Esophagus muscularis mucosa (tissue), 4 donors: ENCODE measurements around the gene PTGFRN.

Experiments used
- EP300 ChIP-seq: sonication (generic); formaldehyde crosslinking; IDR thresholded peaks from one replicate; pipeline ENCODE4 v1.6.1; 2017; ENCODE audit warnings: antibody characterized with exemption
- POLR2A ChIP-seq: fragments of 450-650 bp; IDR thresholded peaks from one replicate; pipeline ENCODE4 v1.6.1; 2017; ENCODE audit warnings: antibody characterized with exemption, moderate library complexity, mild to moderate bottlenecking, low read depth
- TF ChIP-seq, protein P1 (sequence below), 3 experiments: fragments of 200-600 bp in 2 of 3; fragments of 450-650 bp in 1 of 3; sonication (generic) in 2 of 3; IDR thresholded peaks; one replicate each; pipeline ENCODE4 v1.5.1; 2017 to 2019; ENCODE audit warnings: antibody characterized with exemption in 3 of 3, mild to moderate bottlenecking in 2 of 3, moderate library complexity in 1 of 3

- TF ChIP-seq, protein P1, sequence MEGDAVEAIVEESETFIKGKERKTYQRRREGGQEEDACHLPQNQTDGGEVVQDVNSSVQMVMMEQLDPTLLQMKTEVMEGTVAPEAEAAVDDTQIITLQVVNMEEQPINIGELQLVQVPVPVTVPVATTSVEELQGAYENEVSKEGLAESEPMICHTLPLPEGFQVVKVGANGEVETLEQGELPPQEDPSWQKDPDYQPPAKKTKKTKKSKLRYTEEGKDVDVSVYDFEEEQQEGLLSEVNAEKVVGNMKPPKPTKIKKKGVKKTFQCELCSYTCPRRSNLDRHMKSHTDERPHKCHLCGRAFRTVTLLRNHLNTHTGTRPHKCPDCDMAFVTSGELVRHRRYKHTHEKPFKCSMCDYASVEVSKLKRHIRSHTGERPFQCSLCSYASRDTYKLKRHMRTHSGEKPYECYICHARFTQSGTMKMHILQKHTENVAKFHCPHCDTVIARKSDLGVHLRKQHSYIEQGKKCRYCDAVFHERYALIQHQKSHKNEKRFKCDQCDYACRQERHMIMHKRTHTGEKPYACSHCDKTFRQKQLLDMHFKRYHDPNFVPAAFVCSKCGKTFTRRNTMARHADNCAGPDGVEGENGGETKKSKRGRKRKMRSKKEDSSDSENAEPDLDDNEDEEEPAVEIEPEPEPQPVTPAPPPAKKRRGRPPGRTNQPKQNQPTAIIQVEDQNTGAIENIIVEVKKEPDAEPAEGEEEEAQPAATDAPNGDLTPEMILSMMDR (IDR thresholded peaks at IDR 0.05) = no peak
- TF ChIP-seq POLR2A = no peak
- no peak for TF ChIP-seq EP300
These were observed 35.7 kb downstream of the PTGFRN start for GRCh38 chr1:116945421-116945820.
